MM.1S (cell line): ENCODE data around the gene UBE2F.

ENCODE experiments used
- DNase-seq: peaks from one replicate; pipeline ENCODE4 v3.0.0-alpha.2; 2015
- H2AFZ ChIP-seq: fragments of 300-600 bp; sonication (generic); 2 replicates; pipeline ENCODE4 v1.6.0; 2016; ENCODE audit warnings: antibody characterized with exemption, low read length
- H3F3A ChIP-seq: fragments of 300-600 bp; sonication (generic); 2 replicates; pipeline ENCODE4 v1.6.1; 2016; ENCODE audit warnings: mild to moderate bottlenecking, antibody characterized with exemption, low read length, moderate library complexity, mixed read lengths; ENCODE audit not compliant: insufficient read depth
- H3K27ac ChIP-seq: fragments of 300-600 bp; sonication (generic); 2 replicates; pipeline ENCODE4 v1.5.1; 2016; ENCODE audit warnings: mild to moderate bottlenecking, low read length
- H3K27me3 ChIP-seq: fragments of 300-600 bp; sonication (generic); replicated peaks from 2 replicates; pipeline ENCODE4 v1.6.0; 2016; ENCODE audit warnings: low read length; ENCODE audit not compliant: insufficient read depth
- H3K36me3 ChIP-seq: fragments of 300-600 bp; sonication (generic); replicated peaks from 2 replicates; pipeline ENCODE4 v1.6.1; 2016; ENCODE audit warnings: mild to moderate bottlenecking, low read length, mixed read lengths; ENCODE audit not compliant: insufficient read depth
- H3K4me1 ChIP-seq: fragments of 300-600 bp; sonication (generic); 2 replicates; pipeline ENCODE4 v1.6.1; 2016; ENCODE audit warnings: low read length, mixed read lengths
- H3K4me2 ChIP-seq: fragments of 300-600 bp; sonication (generic); 2 replicates; pipeline ENCODE4 v1.6.0; 2016; ENCODE audit warnings: low read depth, low read length
- H3K4me3 ChIP-seq: fragments of 300-600 bp; sonication (generic); 2 replicates; pipeline ENCODE4 v1.5.1; 2016; ENCODE audit warnings: low read length, mixed read lengths
- H3K79me2 ChIP-seq: fragments of 300-600 bp; sonication (generic); 2 replicates; pipeline ENCODE4 v1.6.1; 2016; ENCODE audit warnings: mixed run types, low read length, mixed read lengths
- H3K9ac ChIP-seq: fragments of 300-600 bp; sonication (generic); 2 replicates; pipeline ENCODE4 v1.6.1; 2016; ENCODE audit warnings: low read length, mixed read lengths
- H3K9me2 ChIP-seq: fragments of 300-600 bp; sonication (generic); replicated peaks from 2 replicates; pipeline ENCODE4 v1.6.1; 2016; ENCODE audit warnings: mild to moderate bottlenecking, low read length, mixed read lengths; ENCODE audit not compliant: insufficient read depth
- H3K9me3 ChIP-seq: fragments of 300-600 bp; sonication (generic); replicated peaks from 2 replicates; pipeline ENCODE4 v1.6.1; 2016; ENCODE audit warnings: mild to moderate bottlenecking, low read length, mixed read lengths; ENCODE audit not compliant: insufficient read depth
- H4K20me1 ChIP-seq: fragments of 300-600 bp; sonication (generic); 2 replicates; pipeline ENCODE4 v1.6.1; 2016; ENCODE audit warnings: mild to moderate bottlenecking, low read length, moderate library complexity, mixed read lengths; ENCODE audit not compliant: insufficient read depth
- EZH2 ChIP-seq: fragments of 300-600 bp; sonication (generic); optimal IDR thresholded peaks from 2 replicates; pipeline ENCODE3; 2017; ENCODE audit warnings: low read depth, mild to moderate bottlenecking, antibody characterized with exemption, low read length, mixed read lengths
- EZH2phosphoT487 ChIP-seq: fragments of 300-600 bp; sonication (generic); IDR thresholded peaks from 2 replicates; pipeline ENCODE4 v1.6.1; 2018; ENCODE audit warnings: antibody characterized with exemption, low read length
- TF ChIP-seq, protein P1 (sequence below): fragments of 300-600 bp; sonication (generic); IDR thresholded peaks from 2 replicates; pipeline ENCODE4 v1.5.1; 2016; ENCODE audit warnings: antibody characterized with exemption, low read length, mixed read lengths

Gene UBE2F

GRCh38 chr2:238077292-238077691, 110.5 kb downstream of the UBE2F start:
- Histone ChIP-seq H3K9me2 (no peaks in the 10 kb centered on the region), H3K9ac (no peak overlapping the region), H3K36me3 (no peaks in the 10 kb centered on the region; the same call in 1 of the 2 replicates), H2AFZ (no peak overlapping the region), H3K4me2 (no peak overlapping the region), H3K9me3 (no peaks in the 10 kb centered on the region), H3K27me3 (no peaks in the 10 kb centered on the region), H3F3A (no peaks in the 10 kb centered on the region), H3K27ac (no peak overlapping the region), H3K4me3 (no peak overlapping the region), H3K79me2 (no peaks in the 10 kb centered on the region), H4K20me1 (no peaks in the 10 kb centered on the region), H3K4me1 (no peaks in the 10 kb centered on the region)
- no peak for TF ChIP-seq EZH2phosphoT487
- no peak for DNase-seq

DNA sequence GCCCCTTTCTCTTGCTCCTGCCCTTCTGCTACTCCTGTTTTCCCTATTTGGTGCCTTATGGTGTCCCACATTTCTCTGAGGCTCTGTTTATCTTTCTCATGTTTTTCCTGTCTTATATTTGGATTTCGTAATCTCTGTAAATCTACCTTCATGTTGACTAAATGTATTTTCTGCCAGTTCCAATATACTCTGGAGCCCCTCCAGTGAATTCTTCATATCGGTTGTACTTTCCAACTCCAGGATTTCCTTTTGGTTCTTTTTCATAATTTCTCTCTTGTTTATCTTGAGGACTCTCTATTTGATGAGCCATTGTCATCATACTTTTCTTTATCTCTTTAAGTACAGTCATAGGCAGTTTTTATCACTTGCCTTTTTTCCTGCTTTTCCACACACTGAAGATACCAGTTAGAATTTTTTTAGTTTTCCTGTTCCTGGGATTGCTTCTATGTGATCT, 113.1 kb downstream of the UBE2F start:
- Histone ChIP-seq H3K9me3 (no peaks in the 10 kb centered on the region), H3K27me3 (no peaks in the 10 kb centered on the region), H3K9ac (no peak overlapping the region), H3K4me3 (no peak overlapping the region), H3K4me2 (no peak overlapping the region), H4K20me1 (no peaks in the 10 kb centered on the region), H3K4me1 (no peaks in the 10 kb centered on the region), H3K27ac (no peak overlapping the region), H3K36me3 (no peaks in the 10 kb centered on the region), H3K79me2 (no peaks in the 10 kb centered on the region), H3F3A (no peaks in the 10 kb centered on the region), H3K9me2 (no peaks in the 10 kb centered on the region), H2AFZ (no peak overlapping the region)
- TF ChIP-seq EZH2phosphoT487: no peak
- TF ChIP-seq, protein P1, sequence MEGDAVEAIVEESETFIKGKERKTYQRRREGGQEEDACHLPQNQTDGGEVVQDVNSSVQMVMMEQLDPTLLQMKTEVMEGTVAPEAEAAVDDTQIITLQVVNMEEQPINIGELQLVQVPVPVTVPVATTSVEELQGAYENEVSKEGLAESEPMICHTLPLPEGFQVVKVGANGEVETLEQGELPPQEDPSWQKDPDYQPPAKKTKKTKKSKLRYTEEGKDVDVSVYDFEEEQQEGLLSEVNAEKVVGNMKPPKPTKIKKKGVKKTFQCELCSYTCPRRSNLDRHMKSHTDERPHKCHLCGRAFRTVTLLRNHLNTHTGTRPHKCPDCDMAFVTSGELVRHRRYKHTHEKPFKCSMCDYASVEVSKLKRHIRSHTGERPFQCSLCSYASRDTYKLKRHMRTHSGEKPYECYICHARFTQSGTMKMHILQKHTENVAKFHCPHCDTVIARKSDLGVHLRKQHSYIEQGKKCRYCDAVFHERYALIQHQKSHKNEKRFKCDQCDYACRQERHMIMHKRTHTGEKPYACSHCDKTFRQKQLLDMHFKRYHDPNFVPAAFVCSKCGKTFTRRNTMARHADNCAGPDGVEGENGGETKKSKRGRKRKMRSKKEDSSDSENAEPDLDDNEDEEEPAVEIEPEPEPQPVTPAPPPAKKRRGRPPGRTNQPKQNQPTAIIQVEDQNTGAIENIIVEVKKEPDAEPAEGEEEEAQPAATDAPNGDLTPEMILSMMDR: no peak
- TF ChIP-seq EZH2: no peak
- DNase-seq: no peak

GRCh38 chr2:238080518-238080917, 113.7 kb downstream of the UBE2F start:
- Histone ChIP-seq H2AFZ (no peak overlapping the region), H3F3A (no peaks in the 10 kb centered on the region), H3K9me2 (no peaks in the 10 kb centered on the region), H3K36me3 (no peaks in the 10 kb centered on the region), H3K9ac (no peak overlapping the region), H3K79me2 (no peaks in the 10 kb centered on the region), H3K27me3 (no peaks in the 10 kb centered on the region), H3K9me3 (no peaks in the 10 kb centered on the region), H4K20me1 (no peaks in the 10 kb centered on the region), H3K4me2 (no peak overlapping the region), H3K4me1 (no peaks in the 10 kb centered on the region), H3K27ac (no peak overlapping the region), H3K4me3 (no peak overlapping the region)
- TF ChIP-seq, protein P1: no peak
- TF ChIP-seq EZH2: no peak
- TF ChIP-seq EZH2phosphoT487: no peak
- no peak for DNase-seq

DNA sequence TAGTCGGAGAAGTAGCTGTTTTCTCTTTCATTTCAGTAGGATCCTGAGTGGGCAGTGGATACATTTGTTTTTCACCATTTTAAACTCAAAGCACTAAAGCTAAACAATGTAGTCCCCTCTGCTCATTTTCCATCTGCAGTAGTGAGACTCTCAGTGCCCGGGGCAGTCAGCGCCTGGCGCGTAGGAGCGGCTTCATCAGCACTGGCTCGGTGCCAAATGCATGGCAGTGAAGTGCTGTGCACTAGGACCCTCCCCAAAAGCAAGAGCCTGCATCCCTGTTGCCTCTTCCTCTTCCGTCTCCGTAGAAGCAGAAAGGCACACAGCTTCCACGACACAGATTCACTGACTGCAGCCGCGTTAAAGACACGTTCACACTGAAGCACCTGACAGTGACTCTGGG, 114.3 kb downstream of the UBE2F start:
- no peak for DNase-seq
- H3K9me2 ChIP-seq: no peaks in the 10 kb centered on the region
- no peak overlapping the region for H2AFZ ChIP-seq
- H3K36me3 ChIP-seq: no peaks in the 10 kb centered on the region
- no peaks in the 10 kb centered on the region for H4K20me1 ChIP-seq
- no peaks in the 10 kb centered on the region for H3F3A ChIP-seq
- no peaks in the 10 kb centered on the region for H3K79me2 ChIP-seq
- no peak overlapping the region for H3K4me2 ChIP-seq
- H3K9ac ChIP-seq: no peak overlapping the region
- H3K4me3 ChIP-seq: no peak overlapping the region
- H3K4me1 ChIP-seq: no peaks in the 10 kb centered on the region
- no peaks in the 10 kb centered on the region for H3K9me3 ChIP-seq
- H3K27ac ChIP-seq: no peak overlapping the region
- no peaks in the 10 kb centered on the region for H3K27me3 ChIP-seq
- no peak for TF ChIP-seq EZH2phosphoT487
- no peak for TF ChIP-seq EZH2
- TF ChIP-seq, protein P1: no peak
